Peyer's patch (tissue), 4 donors: ENCODE results near the gene MGAT5. TPM values are rescaled to one million over a fixed set of nuclear protein-coding genes. Genes with fewer than 3 reads are reported as not detected.

ENCODE experiments used
- DNase-seq, 3 donors: peaks; one replicate each; pipeline ENCODE4 v3.0.0-alpha.2; 2017 to 2019
- H3K27ac ChIP-seq, 4 donors: fragments of 200-600 bp; sonication (generic); one replicate each; pipeline ENCODE4 v1.5.1; 2016 to 2019
- H3K27me3 ChIP-seq, 2 donors: fragments of 200-600 bp; sonication (generic); one replicate each; pipeline ENCODE4 v1.5.1; 2019
- H3K36me3 ChIP-seq, 3 donors: fragments of 200-600 bp; sonication (generic); one replicate each; pipeline ENCODE4 v1.5.1; 2016 to 2019
- H3K4me1 ChIP-seq, 4 donors: fragments of 200-600 bp; sonication (generic); one replicate each; pipeline ENCODE4 v1.5.1; 2016 to 2019
- H3K4me3 ChIP-seq, 4 donors: fragments of 200-600 bp; sonication (generic); 1 replicate in 3 of 4; 2 replicates in 1 of 4; pipeline ENCODE4 v1.5.1; 2016 to 2019; ENCODE audit warnings: mild to moderate bottlenecking in 1 of 4
- H3K9me3 ChIP-seq, 4 donors: fragments of 200-600 bp; sonication (generic); one replicate each; pipeline ENCODE4 v1.5.1; 2016 to 2019; ENCODE audit warnings: mild to moderate bottlenecking in 1 of 4
- CTCF ChIP-seq, 6 experiments: fragments of 450-650 bp in 4 of 6; fragments of 200-600 bp in 2 of 6; sonication (generic) in 1 of 6; IDR thresholded peaks; one replicate each; pipeline ENCODE4 v1.5.1; 2017 to 2019; ENCODE audit warnings: antibody characterized with exemption in 6 of 6, mild to moderate bottlenecking in 3 of 6, moderate library complexity in 1 of 6
- POLR2A ChIP-seq, 2 donors: fragments of 450-650 bp; IDR thresholded peaks; one replicate each; pipeline ENCODE4 v1.5.1; 2017; ENCODE audit warnings: antibody characterized with exemption in 2 of 2, mild to moderate bottlenecking in 2 of 2, moderate library complexity in 2 of 2
- total RNA-seq, 4 donors: library from RNA; depleted of rRNA; stranded (reverse); fragments of >200 nt; gene quantifications; one replicate each; pipeline ENCODE4 v1.1.0, GENCODE V29; 2016

MGAT5 gene
- total RNA-seq, 4 donors from 2014 or later = 106 to 182 (median 117) TPM

GRCh38 chr2:134398300-134398699, 144.4 kb downstream of the MGAT5 start:
- H3K4me3 ChIP-seq = no peak overlapping the region
- H3K4me1 ChIP-seq = peaks cover 0 to 8% (median 0%) of the 10 kb centered on the region in 4 donors
- peaks cover 0 to 10% (median 0%) of the 10 kb centered on the region in 3 donors for H3K36me3 ChIP-seq
- TF ChIP-seq CTCF (IDR thresholded peaks at IDR 0.05) = no peak
- no peak for TF ChIP-seq POLR2A (IDR thresholded peaks at IDR 0.05)
- DNase-seq = no peak
- no peak overlapping the region for H3K27ac ChIP-seq
- no peaks in the 10 kb centered on the region for H3K9me3 ChIP-seq
- no peaks in the 10 kb centered on the region for H3K27me3 ChIP-seq

- no peaks in the 10 kb centered on the region for H3K9me3 ChIP-seq
- TF ChIP-seq POLR2A (IDR thresholded peaks at IDR 0.05) = no peak
- no peak for TF ChIP-seq CTCF (IDR thresholded peaks at IDR 0.05)
- H3K4me3 ChIP-seq = no peak overlapping the region
Observed at GRCh38 chr2:134399096-134399495, 145.2 kb downstream of the MGAT5 start.

GRCh38 chr2:134401081-134401497, 147.2 kb downstream of the MGAT5 start:
- TF ChIP-seq CTCF (IDR thresholded peaks at IDR 0.05) (no peak), POLR2A (IDR thresholded peaks at IDR 0.05) (no peak)
- Histone ChIP-seq H3K36me3 (peaks cover 0 to 20% (median 0%) of the 10 kb centered on the region in 3 donors), H3K4me1 (peaks cover 0 to 8% (median 0%) of the 10 kb centered on the region in 4 donors), H3K27me3 (no peaks in the 10 kb centered on the region), H3K4me3 (no peak overlapping the region), H3K9me3 (no peaks in the 10 kb centered on the region), H3K27ac (peak overlapping the region in 1 of 4 donors; percentile 2)
- no peak for DNase-seq

More at GRCh38 chr2:134399096-134399495, 145.2 kb downstream of the MGAT5 start:
- peaks cover 0 to 8% (median 0%) of the 10 kb centered on the region in 4 donors for H3K4me1 ChIP-seq
- H3K36me3 ChIP-seq = peaks cover 0 to 18% (median 0%) of the 10 kb centered on the region in 3 donors
- no peaks in the 10 kb centered on the region for H3K27me3 ChIP-seq
- no peak overlapping the region for H3K27ac ChIP-seq
- no peak for DNase-seq

- peaks cover 0 to 20% (median 0%) of the 10 kb centered on the region in 3 donors for H3K36me3 ChIP-seq
- no peaks in the 10 kb centered on the region for H3K27me3 ChIP-seq
- H3K27ac ChIP-seq = no peak overlapping the region
- TF ChIP-seq POLR2A (IDR thresholded peaks at IDR 0.05) (no peak), CTCF (IDR thresholded peaks at IDR 0.05) (no peak)
- peaks cover 0 to 8% (median 0%) of the 10 kb centered on the region in 4 donors for H3K4me1 ChIP-seq
- no peak overlapping the region for H3K4me3 ChIP-seq
- H3K9me3 ChIP-seq = no peaks in the 10 kb centered on the region
- DNase-seq = no peak
Observed at GRCh38 chr2:134401789-134402188, 147.9 kb downstream of the MGAT5 start.

GRCh38 chr2:134402410-134402809, 148.5 kb downstream of the MGAT5 start:
- Histone ChIP-seq H3K27ac (no peak overlapping the region), H3K4me1 (peaks cover 0 to 2% (median 0%) of the 10 kb centered on the region in 4 donors), H3K27me3 (no peaks in the 10 kb centered on the region), H3K36me3 (peaks cover 0 to 20% (median 0%) of the 10 kb centered on the region in 3 donors), H3K9me3 (no peaks in the 10 kb centered on the region), H3K4me3 (no peak overlapping the region)
- TF ChIP-seq POLR2A (IDR thresholded peaks at IDR 0.05) (no peak), CTCF (IDR thresholded peaks at IDR 0.05) (no peak)
- no peak for DNase-seq
